GM19463 (cell line): Measurements from ENCODE around the gene NT5C1A.

ENCODE experiments used
- ATAC-seq: cut with Tn5 transposase; IDR thresholded peaks from one replicate; pipeline ENCODE4 v1.9.1; 2021; ENCODE audit warnings: mild to moderate bottlenecking, moderate library complexity; ENCODE audit not compliant: unreplicated experiment

Gene NT5C1A

GRCh38 chr1:39690225-39690624 lies 18.3 kb upstream of the NT5C1A start:
- no peak for ATAC-seq

- no peak for ATAC-seq
Observed at GRCh38 chr1:39689635-39690034, 17.7 kb upstream of the NT5C1A start.

GRCh38 chr1:39689214-39689613 lies 17.3 kb upstream of the NT5C1A start:
- no peak for ATAC-seq

- no peak for ATAC-seq
Observed at GRCh38 chr1:39688706-39689105, 16.8 kb upstream of the NT5C1A start.

GRCh38 chr1:39687243-39687642 lies 15.3 kb upstream of the NT5C1A start:
- no peak for ATAC-seq

- ATAC-seq: no peak
Observed at GRCh38 chr1:39685071-39685470, 13.2 kb upstream of the NT5C1A start.

GRCh38 chr1:39684313-39684664 lies 12.4 kb upstream of the NT5C1A start:
- ATAC-seq: no peak

GRCh38 chr1:39683591-39684312 lies 11.8 kb upstream of the NT5C1A start:
- ATAC-seq: no peak

- ATAC-seq: no peak
Observed at GRCh38 chr1:39681999-39682398, 10.1 kb upstream of the NT5C1A start.

- ATAC-seq: no peak
Observed at GRCh38 chr1:39681294-39681693, 9.4 kb upstream of the NT5C1A start.

- no peak for ATAC-seq
Observed at GRCh38 chr1:39680751-39681150, 8.8 kb upstream of the NT5C1A start.

GRCh38 chr1:39679821-39680220 lies 7.9 kb upstream of the NT5C1A start:
- no peak for ATAC-seq

GRCh38 chr1:39678889-39679288 lies 7.0 kb upstream of the NT5C1A start:
- no peak for ATAC-seq

- no peak for ATAC-seq
Observed at GRCh38 chr1:39677645-39678044, 5.7 kb upstream of the NT5C1A start.

- no peak for ATAC-seq
Observed at GRCh38 chr1:39676948-39677548, 5.1 kb upstream of the NT5C1A start.

GRCh38 chr1:39675220-39675619 lies 3.3 kb upstream of the NT5C1A start:
- ATAC-seq: no peak

GRCh38 chr1:39673215-39673614 lies 1.3 kb upstream of the NT5C1A start:
- ATAC-seq: no peak

GRCh38 chr1:39672551-39672947 lies 642 bp upstream of the NT5C1A start:
- no peak for ATAC-seq

GRCh38 chr1:39671433-39671792 lies 494 bp downstream of the NT5C1A start:
- ATAC-seq: no peak

- no peak for ATAC-seq
Observed at GRCh38 chr1:39670689-39671088, 1.2 kb downstream of the NT5C1A start.

- ATAC-seq: no peak
Observed at GRCh38 chr1:39668894-39669293, 3.0 kb downstream of the NT5C1A start.

GRCh38 chr1:39668111-39668510 lies 3.8 kb downstream of the NT5C1A start:
- no peak for ATAC-seq

GRCh38 chr1:39666772-39667171 lies 5.1 kb downstream of the NT5C1A start:
- peak; percentile 94 for ATAC-seq
